Chondrocyte (in vitro differentiated cells): ENCODE measurements around the gene MKRN2. TPM values are rescaled to one million over a fixed set of nuclear protein-coding genes. Genes with fewer than 3 reads are reported as not detected.

Experiments used
- DNase-seq: peaks from one replicate; pipeline ENCODE4 v3.0.0; 2021; ENCODE audit warnings: mixed read lengths, low spot score
- H3K27ac Mint-ChIP-seq: one replicate; pipeline ENCODE4 v1.8.0; 2021; ENCODE audit warnings: mild to moderate bottlenecking, moderate library complexity, mixed read lengths; ENCODE audit not compliant: unreplicated experiment
- H3K27me3 Mint-ChIP-seq: 2 replicates; pipeline ENCODE4 v1.8.0; 2021; ENCODE audit warnings: low read depth, mixed read lengths
- H3K36me3 Mint-ChIP-seq: 2 replicates; pipeline ENCODE4 v1.8.0; 2021; ENCODE audit warnings: low read depth, mixed read lengths
- H3K4me1 Mint-ChIP-seq: 2 replicates; pipeline ENCODE4 v1.8.0; 2021; ENCODE audit warnings: low read depth, mild to moderate bottlenecking, mixed read lengths
- H3K4me3 Mint-ChIP-seq: one replicate; pipeline ENCODE4 v1.8.0; 2021; ENCODE audit warnings: mild to moderate bottlenecking, moderate library complexity, mixed read lengths; ENCODE audit not compliant: unreplicated experiment
- H3K9me3 Mint-ChIP-seq: 2 replicates; pipeline ENCODE4 v1.8.0; 2021; ENCODE audit warnings: low read depth, mixed read lengths
- CTCF ChIP-seq: fragments of 200-600 bp; sonication (generic); IDR thresholded peaks from 2 replicates; pipeline ENCODE4 v1.5.0; 2021; ENCODE audit warnings: antibody characterized with exemption, mild to moderate bottlenecking, moderate library complexity
- total RNA-seq: library from RNA; stranded (reverse); gene quantifications from 3 replicates; pipeline ENCODE4 v1.2.1, GENCODE V29; 2021

MKRN2 gene
- total RNA-seq, 1 donor from 2014 or later = 36.2 TPM

GRCh38 chr3:12584083-12584482 is 27.2 kb downstream of the MKRN2 start:
- no peak for DNase-seq
- H3K9me3 Mint-ChIP-seq = no peaks in the 10 kb centered on the region
- TF ChIP-seq CTCF = no peak
- no peaks in the 10 kb centered on the region for H3K27me3 Mint-ChIP-seq
- H3K36me3 Mint-ChIP-seq = peaks cover 29% of the 10 kb centered on the region
- H3K27ac Mint-ChIP-seq = no peak overlapping the region
- no peak overlapping the region for H3K4me3 Mint-ChIP-seq
- peaks cover 15% of the 10 kb centered on the region for H3K4me1 Mint-ChIP-seq

DNA sequence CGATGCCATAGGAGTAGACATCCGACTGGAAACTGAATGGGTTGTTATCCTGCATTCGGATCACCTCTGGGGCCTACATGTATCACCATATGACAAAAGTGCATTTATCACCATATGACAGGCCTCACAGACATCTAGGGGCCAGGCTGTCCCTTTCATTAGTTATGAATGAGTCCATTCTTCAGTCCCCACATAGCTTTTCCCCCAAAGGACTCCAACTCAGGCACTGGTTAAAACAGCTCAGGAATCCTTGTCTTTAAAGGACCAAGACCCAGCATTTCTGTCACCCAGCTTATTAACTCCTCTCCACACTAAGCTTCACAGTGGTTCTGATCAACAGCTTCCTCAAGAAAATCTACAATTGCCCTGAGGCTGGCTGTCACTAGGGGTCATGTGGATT is 28.3 kb downstream of the MKRN2 start:
- H3K9me3 Mint-ChIP-seq = no peaks in the 10 kb centered on the region
- TF ChIP-seq CTCF = no peak
- H3K27me3 Mint-ChIP-seq = no peaks in the 10 kb centered on the region
- peaks cover 30% of the 10 kb centered on the region for H3K36me3 Mint-ChIP-seq
- no peak overlapping the region for H3K4me3 Mint-ChIP-seq
- DNase-seq = no peak
- H3K4me1 Mint-ChIP-seq = peaks cover 11% of the 10 kb centered on the region
- peak overlapping the region; percentile 74 for H3K27ac Mint-ChIP-seq

- Mint-ChIP-seq H3K9me3 (no peaks in the 10 kb centered on the region), H3K27me3 (no peaks in the 10 kb centered on the region), H3K36me3 (peaks cover 30% of the 10 kb centered on the region), H3K4me1 (peaks cover 11% of the 10 kb centered on the region), H3K4me3 (no peak overlapping the region), H3K27ac (no peak overlapping the region)
- no peak for DNase-seq
- TF ChIP-seq CTCF = no peak
Measured at GRCh38 chr3:12585970-12586369, 29.1 kb downstream of the MKRN2 start.

GRCh38 chr3:12586403-12586802 is 29.5 kb downstream of the MKRN2 start:
- no peak for TF ChIP-seq CTCF
- Mint-ChIP-seq H3K4me1 (peaks cover 11% of the 10 kb centered on the region), H3K27me3 (no peaks in the 10 kb centered on the region), H3K27ac (no peak overlapping the region), H3K9me3 (no peaks in the 10 kb centered on the region), H3K36me3 (peaks cover 29% of the 10 kb centered on the region), H3K4me3 (no peak overlapping the region)
- DNase-seq = no peak

GRCh38 chr3:12588039-12589009 is 31.4 kb downstream of the MKRN2 start:
- TF ChIP-seq CTCF = no peak
- no peak overlapping the region for H3K4me3 Mint-ChIP-seq
- no peaks in the 10 kb centered on the region for H3K9me3 Mint-ChIP-seq

More at GRCh38 chr3:12588039-12589009, 31.4 kb downstream of the MKRN2 start:
- peak overlapping the region; percentile 59 for H3K27ac Mint-ChIP-seq
- H3K4me1 Mint-ChIP-seq = peaks cover 11% of the 10 kb centered on the region
- no peaks in the 10 kb centered on the region for H3K27me3 Mint-ChIP-seq
- DNase-seq = no peak
- peaks cover 31% of the 10 kb centered on the region for H3K36me3 Mint-ChIP-seq
